HepG2 (cell line): ENCODE results near the gene P3H4. TPM values are rescaled to one million over a fixed set of nuclear protein-coding genes. Genes with fewer than 3 reads are reported as not detected.

ENCODE experiments used
- DMTF1 ChIP-seq: sonication (generic); formaldehyde crosslinking; IDR thresholded peaks from 2 replicates; pipeline ENCODE4 v1.4.0; 2020; ENCODE audit warnings: mild to moderate bottlenecking, missing genetic modification reagents
- DZIP1 ChIP-seq: sonication (generic); formaldehyde crosslinking; IDR thresholded peaks from 2 replicates; pipeline ENCODE4 v1.5.0; 2020; ENCODE audit warnings: mild to moderate bottlenecking, missing genetic modification reagents
- GMEB2 ChIP-seq: IDR thresholded peaks from 2 replicates; pipeline ENCODE4 v1.6.1; 2016; ENCODE audit warnings: missing biosample characterization, missing genetic modification reagents, low read depth
- GPN1 ChIP-seq: sonication (generic); formaldehyde crosslinking; IDR thresholded peaks from 2 replicates; pipeline ENCODE4 v1.5.1; 2020; ENCODE audit warnings: missing genetic modification reagents, borderline replicate concordance
- KDM3A ChIP-seq: IDR thresholded peaks from 2 replicates; pipeline ENCODE4 v1.6.1; 2018; ENCODE audit warnings: low read depth, missing compliant biosample characterization
- MYC ChIP-seq: sonication (generic); formaldehyde crosslinking; IDR thresholded peaks from 2 replicates; pipeline ENCODE4 v1.9.0; 2021; ENCODE audit warnings: missing genetic modification reagents, borderline replicate concordance
- PATZ1 ChIP-seq: sonication (generic); formaldehyde crosslinking; IDR thresholded peaks from 2 replicates; pipeline ENCODE4 v1.4.0; 2020; ENCODE audit warnings: missing genetic modification reagents
- POGK ChIP-seq: sonication (generic); formaldehyde crosslinking; conservative IDR thresholded peaks from 2 replicates; pipeline ENCODE4 v1.8.0; 2022; ENCODE audit warnings: mild to moderate bottlenecking, moderate library complexity, missing genetic modification reagents
- POLR2AphosphoS5 ChIP-seq: IDR thresholded peaks from 2 replicates; pipeline ENCODE4 v1.6.1; 2012; ENCODE audit warnings: low read depth, low read length
- PRPF4 ChIP-seq: fragments of 200-400 bp; formaldehyde crosslinking; IDR thresholded peaks from 2 replicates; pipeline ENCODE4 v1.6.1; 2016; ENCODE audit warnings: low read length, low read depth; ENCODE audit not compliant: poor library complexity, severe bottlenecking
- RARG ChIP-seq: sonication (generic); formaldehyde crosslinking; IDR thresholded peaks from 2 replicates; pipeline ENCODE4 v1.4.0; 2020; ENCODE audit warnings: low read depth, mild to moderate bottlenecking, missing genetic modification reagents
- REL ChIP-seq: sonication (generic); formaldehyde crosslinking; conservative IDR thresholded peaks from 2 replicates; pipeline ENCODE4 v1.8.0; 2022; ENCODE audit warnings: mild to moderate bottlenecking, missing genetic modification reagents, moderate library complexity
- SMARCE1 ChIP-seq: fragments of 450-650 bp; IDR thresholded peaks from 2 replicates; pipeline ENCODE4 v1.6.1; 2017; ENCODE audit warnings: borderline replicate concordance
- SP5 ChIP-seq: IDR thresholded peaks from 2 replicates; pipeline ENCODE4 v1.6.1; 2016; ENCODE audit warnings: low read depth, borderline replicate concordance
- ZBTB44 ChIP-seq: sonication (generic); formaldehyde crosslinking; IDR thresholded peaks from 2 replicates; pipeline ENCODE4 v1.4.0; 2020; ENCODE audit warnings: missing genetic modification reagents
- ZFP90 ChIP-seq: sonication (generic); formaldehyde crosslinking; IDR thresholded peaks from 2 replicates; pipeline ENCODE4 v1.8.0; 2022; ENCODE audit warnings: missing genetic modification reagents, mild to moderate bottlenecking, inconsistent platforms, borderline replicate concordance
- polyA plus RNA-seq, 8 experiments: library from polyadenylated mRNA; depleted of rRNA in 3 of 8; stranded (reverse) in 7 of 8; unstranded in 1 of 8; fragments of >200 nt; fragmentation: Illumina TruSeq in 4 of 8; extraction: Trizol in 4 of 8; gene quantifications; 2 replicates each; pipeline versions ENCODE4 v1.2.1 to v1.2.3, GENCODE V29; 2011 to 2016; ENCODE audit warnings: low read depth in 4 of 8, missing spikeins in 1 of 8, mixed read lengths in 1 of 8; ENCODE audit not compliant: insufficient read depth in 1 of 8
- total RNA-seq, 5 experiments: library from RNA; depleted of rRNA; stranded (reverse); fragments of >200 nt; fragmentation: Illumina TruSeq; extraction: Trizol; gene quantifications; 2 replicates each; pipeline ENCODE4 v1.2.3, GENCODE V29; 2016; ENCODE audit warnings: low read depth in 1 of 5

P3H4 gene
- total and polyA plus RNA-seq, 2 of the 13 experiments (the other 11 are each of a cell fraction or from before 2014, with no cell fraction given): 37.1 to 50.6 TPM

GRCh38 chr17:41785859-41786226, 25.9 kb downstream of the P3H4 start (continued):
- TF ChIP-seq KDM3A (no peak; the same call in 1 of the 2 replicates), GMEB2 (CRISPR knock-in tag) (no peak), SP5 (no peak; the same call in 1 of the 2 replicates), REL (CRISPR knock-in tag) (peak; percentile 73; the same call in 1 of the 2 replicates), POLR2AphosphoS5 (no peak), DZIP1 (CRISPR knock-in tag) (no peak), SMARCE1 (no peak), GPN1 (CRISPR knock-in tag) (no peak), RARG (CRISPR knock-in tag) (no peak), PATZ1 (CRISPR knock-in tag) (peak; percentile 89), ZFP90 (CRISPR knock-in tag) (no peak; the same call in 1 of the 2 replicates), PRPF4 (no peak), DMTF1 (CRISPR knock-in tag) (no peak), MYC (CRISPR knock-in tag) (no peak), POGK (CRISPR knock-in tag) (no peak), ZBTB44 (CRISPR knock-in tag) (no peak)
